NCI-H460 (cell line): ENCODE results near the gene KNDC1. TPM values are rescaled to one million over a fixed set of nuclear protein-coding genes. Genes with fewer than 3 reads are reported as not detected.

Experiments
- DNase-seq: peaks from one replicate; pipeline ENCODE4 v3.0.0-alpha.2; 2016; ENCODE audit warnings: low read depth; ENCODE audit errors: extremely low read depth
- total RNA-seq: library from RNA; depleted of rRNA; stranded (reverse); fragments of >200 nt; shearing (Covaris generic); gene quantifications from 2 replicates; pipeline ENCODE4 v1.2.3, GENCODE V29; 2014; rRNA removed

Gene KNDC1
- total RNA-seq, 1 experiment from 2014 or later, result 1.1 TPM

DNA sequence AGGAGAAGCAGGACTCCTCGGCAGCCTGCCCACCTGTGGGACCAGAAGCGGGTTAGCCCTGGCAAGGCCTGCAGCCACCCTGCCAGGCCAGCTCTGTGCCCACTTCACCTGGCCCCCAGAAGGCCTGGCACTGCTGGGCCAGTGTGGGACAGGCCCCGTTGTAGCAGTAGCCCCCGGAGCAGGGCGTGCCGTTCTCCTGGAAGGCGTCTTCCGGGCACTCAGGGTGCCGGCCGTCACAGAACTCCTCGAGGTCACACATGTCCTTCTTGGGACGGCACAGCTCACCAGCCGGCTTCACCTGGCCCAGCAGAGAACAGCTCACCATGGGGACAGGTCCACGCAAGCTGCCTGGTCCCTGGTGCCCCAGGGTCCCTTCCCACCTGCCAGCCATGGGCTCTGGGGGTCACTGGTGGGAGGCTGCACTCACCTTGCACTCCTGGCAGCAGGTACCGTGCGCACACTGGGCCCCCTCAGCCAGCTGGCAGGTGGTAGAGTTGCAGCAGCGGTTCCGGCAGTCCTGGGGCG, 110.8 kb downstream of the KNDC1 start:
- DNase-seq, result no peak

DNA sequence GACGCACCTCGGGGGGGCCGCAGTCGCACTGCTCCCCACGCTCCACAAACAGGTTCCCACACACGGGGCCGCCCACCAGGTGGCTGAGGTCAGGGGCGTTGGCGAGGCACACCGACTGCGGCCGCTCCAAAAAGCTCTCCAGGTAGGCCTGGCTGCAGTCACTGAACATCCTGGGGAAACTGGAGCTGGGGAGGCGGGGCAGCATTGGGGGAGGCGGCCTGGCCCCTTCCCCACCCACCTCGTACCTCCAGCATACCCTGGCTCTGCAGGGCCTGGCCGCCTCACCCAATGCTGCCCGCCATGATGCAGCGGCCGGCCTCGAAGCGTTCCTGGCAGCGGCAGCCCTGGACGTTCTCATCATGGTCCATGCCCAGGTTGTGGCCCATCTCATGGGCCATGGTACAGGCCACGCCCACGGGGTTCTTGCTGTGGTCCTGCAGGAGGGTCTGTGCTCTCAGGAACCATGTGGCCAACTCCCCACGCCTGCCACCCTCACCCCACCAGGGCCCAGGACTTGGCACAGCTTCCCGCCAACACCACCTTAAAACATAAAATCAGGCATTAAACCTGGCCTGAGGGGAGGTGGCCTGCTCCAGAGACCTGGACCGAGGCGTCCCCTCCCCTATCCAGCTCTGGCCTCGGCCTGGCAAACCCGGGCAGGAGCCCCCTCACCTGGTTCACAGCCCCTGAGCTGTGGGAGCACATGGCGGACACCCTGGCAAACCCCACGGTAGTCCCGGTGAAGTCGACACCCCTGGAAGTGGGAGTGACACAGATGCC, 111.7 kb downstream of the KNDC1 start:
- no peak for DNase-seq

- DNase-seq, result no peak
Observed at GRCh38 chr10:133272301-133272963, 112.4 kb downstream of the KNDC1 start.

GRCh38 chr10:133272964-133273420, 113.0 kb downstream of the KNDC1 start:
- DNase-seq, result no peak

GRCh38 chr10:133273534-133274143, 113.6 kb downstream of the KNDC1 start:
- no peak for DNase-seq

DNA sequence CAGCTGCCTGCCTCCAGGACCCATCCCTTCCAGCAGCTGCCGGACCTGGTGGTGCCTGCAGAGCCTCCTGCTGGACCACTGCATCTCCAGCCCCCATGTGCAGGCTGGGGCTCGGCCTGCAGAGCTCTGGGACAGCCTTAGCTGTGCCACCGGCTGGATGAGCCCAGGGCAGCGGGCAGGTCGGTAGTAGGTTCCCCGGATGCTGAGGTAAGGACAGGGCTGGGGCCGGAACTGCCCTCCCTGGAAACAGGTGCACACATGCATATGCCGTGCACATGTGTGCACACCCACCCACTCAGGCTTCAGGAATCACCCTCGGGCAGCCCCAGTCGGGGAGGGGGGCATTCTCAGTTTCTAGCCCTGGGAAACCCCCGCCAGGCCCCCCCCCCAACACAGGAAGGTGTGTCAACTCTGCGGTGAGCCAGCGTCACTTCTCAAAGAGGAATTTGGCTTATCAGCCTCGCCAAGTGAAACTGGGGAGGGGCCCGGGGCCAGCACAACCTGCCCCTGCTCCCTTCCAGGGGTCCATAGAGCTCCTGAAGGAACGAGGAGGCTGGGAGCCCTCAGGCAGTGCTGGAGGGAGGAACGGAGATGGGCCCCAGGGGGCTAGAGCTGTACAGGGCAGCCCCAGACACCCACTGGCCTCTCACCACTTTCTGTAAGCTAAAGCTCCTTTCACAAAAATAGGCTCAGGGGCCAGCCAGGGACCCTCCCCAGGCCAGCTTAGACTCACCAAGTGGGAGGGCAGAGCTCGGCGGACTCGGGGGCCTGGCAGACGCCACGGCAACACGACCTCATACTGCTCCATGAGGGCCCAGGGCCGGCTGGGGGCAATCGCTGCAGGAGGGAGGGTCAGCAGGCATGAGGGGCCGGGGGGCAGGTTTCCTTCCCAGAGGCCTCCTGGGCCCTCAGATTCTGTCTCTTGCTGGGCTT, 115.0 kb downstream of the KNDC1 start:
- DNase-seq, result no peak

GRCh38 chr10:133275684-133276092, 115.7 kb downstream of the KNDC1 start:
- no peak for DNase-seq

Other genes with a start within 250 kb of the KNDC1 start
- 2.1 and 2.7 TPM in 2 replicates for gene CFAP46, start 217.6 kb upstream of the KNDC1 start, total RNA-seq
- gene ADGRA1, start 72.3 kb upstream of the KNDC1 start, total RNA-seq, result not detected in 2 replicates
- gene UTF1, start 70.0 kb downstream of the KNDC1 start, total RNA-seq, result not detected in 2 replicates
- gene VENTX, start 77.6 kb downstream of the KNDC1 start, total RNA-seq, result not detected in 2 replicates
- gene ADAM8, start 116.6 kb downstream of the KNDC1 start, total RNA-seq, result 2.5 and 3.7 TPM in 2 replicates
- 52.9 and 55.9 TPM in 2 replicates for gene TUBGCP2, start 148.7 kb downstream of the KNDC1 start, total RNA-seq
- 50.4 and 56.6 TPM in 2 replicates for gene ZNF511, start 148.7 kb downstream of the KNDC1 start, total RNA-seq
- gene CALY, start 176.7 kb downstream of the KNDC1 start, total RNA-seq, result 0.20 TPM in 1 of 2 replicates, not detected in the other
- gene PRAP1, start 187.2 kb downstream of the KNDC1 start, total RNA-seq, result not detected in 2 replicates
- gene FUOM, start 197.8 kb downstream of the KNDC1 start, total RNA-seq, result 5.0 and 7.2 TPM in 2 replicates
- 108 and 109 TPM in 2 replicates for gene ECHS1, start 213.1 kb downstream of the KNDC1 start, total RNA-seq
- 1.1 and 1.6 TPM in 2 replicates for gene PAOX, start 219.0 kb downstream of the KNDC1 start, total RNA-seq
- gene MTG1, start 233.9 kb downstream of the KNDC1 start, total RNA-seq, result 16.6 and 27.1 TPM in 2 replicates